Endothelial cell of umbilical vein (primary cell): ENCODE results near the gene FCGBP.

Experiments used
- CTCF ChIP-seq, 2 donors: IDR thresholded peaks; 1 replicate in 1 of 2; 2 replicates in 1 of 2; pipeline ENCODE4 v1.5.1; 2011; ENCODE audit warnings: low read length in 2 of 2, mild to moderate bottlenecking in 2 of 2, moderate library complexity in 2 of 2, control low read depth in 1 of 2, inconsistent platforms in 1 of 2, low read depth in 1 of 2; ENCODE audit not compliant: insufficient read depth in 1 of 2; ENCODE audit errors: extremely low read depth in 1 of 2
- EZH2 ChIP-seq: IDR thresholded peaks from 2 replicates; pipeline ENCODE4 v1.6.1; 2012; ENCODE audit warnings: borderline replicate concordance, low read depth, mild to moderate bottlenecking, moderate library complexity, low read length, inconsistent platforms; ENCODE audit not compliant: severe bottlenecking
- GATA2 ChIP-seq: IDR thresholded peaks from 2 replicates; pipeline ENCODE4 v1.7.0; 2011; ENCODE audit warnings: low read depth, mild to moderate bottlenecking, moderate library complexity, mixed read lengths, low read length; ENCODE audit not compliant: insufficient read length, insufficient read depth
- JUN ChIP-seq: IDR thresholded peaks from 2 replicates; pipeline ENCODE4 v1.6.1; 2011; ENCODE audit warnings: borderline replicate concordance, low read depth; ENCODE audit not compliant: insufficient read length, insufficient read depth
- POLR2A ChIP-seq: IDR thresholded peaks from 2 replicates; pipeline ENCODE4 v1.6.1; 2012; ENCODE audit warnings: low read depth, mild to moderate bottlenecking, control low read depth, low read length
- POLR2AphosphoS5 ChIP-seq: IDR thresholded peaks from 2 replicates; pipeline ENCODE4 v1.6.1; 2012; ENCODE audit warnings: low read depth, mild to moderate bottlenecking, control low read depth, low read length, moderate library complexity; ENCODE audit not compliant: insufficient read depth

- TF ChIP-seq CTCF (IDR thresholded peaks at IDR 0.05; ENCODE audit: extremely low read depth in 1 of 2, insufficient read depth in 1 of 2, low read depth in 1 of 2, low read length in 2 of 2) (no peak), EZH2 (no peak), POLR2A (no peak), GATA2 (no peak), JUN (no peak), POLR2AphosphoS5 (no peak)
Observed at GRCh38 chr19:39926170-39926760, 8.2 kb downstream of the FCGBP start.
